GM18505 (cell line): ENCODE results near the gene CFD.
"Not testable (repeated sequence)": the region's sequence is repeated elsewhere in the genome, so short reads cannot be mapped to it uniquely, and the experiment has no call there.

ENCODE experiments used
- ATAC-seq: cut with Tn5 transposase; IDR thresholded peaks from one replicate; pipeline ENCODE4 v1.9.1; 2021; ENCODE audit not compliant: unreplicated experiment
- POLR2A ChIP-seq: IDR thresholded peaks from 4 replicates; pipeline ENCODE4 v1.6.1; 2011; ENCODE audit warnings: borderline replicate concordance; ENCODE audit not compliant: insufficient read depth, insufficient read length; ENCODE audit errors: extremely low read depth

CFD gene

GRCh38 chr19:852136-853013 is 7.1 kb upstream of the CFD start, which contains the start of gene ELANE:
ELANE (plus strand) TSS chr19:852303; CDS start chr19:852329, 26 bp downstream.
- no peak for ATAC-seq
- TF ChIP-seq POLR2A = no peak

DNA sequence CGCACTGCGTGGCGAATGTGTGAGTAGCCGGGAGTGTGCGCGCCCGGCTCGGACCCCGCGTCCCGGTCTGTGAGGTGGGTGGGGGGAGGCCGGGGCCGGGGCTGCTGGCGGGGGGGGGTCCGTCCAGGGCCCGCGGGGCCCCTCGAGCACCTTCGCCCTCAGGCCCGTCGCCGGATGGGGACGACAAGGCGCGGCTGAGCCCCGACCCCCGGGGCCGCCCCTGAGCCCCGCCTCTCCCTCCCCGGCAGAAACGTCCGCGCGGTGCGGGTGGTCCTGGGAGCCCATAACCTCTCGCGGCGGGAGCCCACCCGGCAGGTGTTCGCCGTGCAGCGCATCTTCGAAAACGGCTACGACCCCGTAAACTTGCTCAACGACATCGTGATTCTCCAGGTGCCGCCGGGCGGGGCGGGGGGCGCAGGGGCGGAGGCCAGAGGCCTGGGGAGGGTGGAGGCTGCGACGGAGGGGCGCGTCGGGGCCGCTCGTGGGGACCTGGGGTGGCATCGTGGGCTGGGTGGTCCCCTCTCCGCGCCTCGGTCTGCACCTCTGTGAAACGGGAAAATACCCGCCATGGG is 6.4 kb upstream of the CFD start:
- no peak for ATAC-seq
- TF ChIP-seq POLR2A = no peak

GRCh38 chr19:853614-854220 is 5.7 kb upstream of the CFD start:
- not testable (repeated sequence) for ATAC-seq

- ATAC-seq = no peak
- no peak for TF ChIP-seq POLR2A
Measured at GRCh38 chr19:854549-854948, 4.9 kb upstream of the CFD start.

- no peak for TF ChIP-seq POLR2A
- ATAC-seq = no peak
Measured at GRCh38 chr19:855142-855541, 4.3 kb upstream of the CFD start.

DNA sequence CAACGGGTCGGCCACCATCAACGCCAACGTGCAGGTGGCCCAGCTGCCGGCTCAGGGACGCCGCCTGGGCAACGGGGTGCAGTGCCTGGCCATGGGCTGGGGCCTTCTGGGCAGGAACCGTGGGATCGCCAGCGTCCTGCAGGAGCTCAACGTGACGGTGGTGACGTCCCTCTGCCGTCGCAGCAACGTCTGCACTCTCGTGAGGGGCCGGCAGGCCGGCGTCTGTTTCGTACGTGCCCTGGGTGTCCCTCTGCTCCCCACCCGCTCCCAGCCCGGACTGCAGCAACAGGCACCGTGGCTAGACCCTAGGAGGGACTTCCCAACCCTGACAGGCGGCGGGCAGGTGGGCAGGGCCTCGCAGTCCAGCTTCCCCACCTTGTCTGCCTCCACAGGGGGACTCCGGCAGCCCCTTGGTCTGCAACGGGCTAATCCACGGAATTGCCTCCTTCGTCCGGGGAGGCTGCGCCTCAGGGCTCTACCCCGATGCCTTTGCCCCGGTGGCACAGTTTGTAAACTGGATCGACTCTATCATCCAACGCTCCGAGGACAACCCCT is 3.8 kb upstream of the CFD start:
- TF ChIP-seq POLR2A = no peak
- ATAC-seq = no peak

DNA sequence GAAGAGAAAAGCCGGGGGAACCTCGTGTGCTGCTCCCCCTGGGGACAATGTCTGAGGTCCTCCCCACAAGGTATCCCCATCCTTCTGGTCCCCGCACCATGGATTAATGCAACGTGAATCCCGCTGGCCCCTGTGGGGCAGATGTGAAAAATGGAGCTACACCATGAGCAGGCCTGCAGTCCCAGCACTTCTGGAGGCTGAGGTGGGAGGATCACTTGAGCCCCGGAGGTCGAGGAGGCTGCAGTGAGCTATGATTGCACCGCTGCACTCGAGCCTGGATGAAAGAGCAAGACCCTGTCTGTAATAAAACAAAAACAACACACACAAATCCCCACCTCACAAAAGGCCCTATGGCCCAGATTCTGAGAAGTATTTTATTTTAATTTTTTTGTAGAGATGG is 1.2 kb upstream of the CFD start:
- no peak for TF ChIP-seq POLR2A
- ATAC-seq = no peak

DNA sequence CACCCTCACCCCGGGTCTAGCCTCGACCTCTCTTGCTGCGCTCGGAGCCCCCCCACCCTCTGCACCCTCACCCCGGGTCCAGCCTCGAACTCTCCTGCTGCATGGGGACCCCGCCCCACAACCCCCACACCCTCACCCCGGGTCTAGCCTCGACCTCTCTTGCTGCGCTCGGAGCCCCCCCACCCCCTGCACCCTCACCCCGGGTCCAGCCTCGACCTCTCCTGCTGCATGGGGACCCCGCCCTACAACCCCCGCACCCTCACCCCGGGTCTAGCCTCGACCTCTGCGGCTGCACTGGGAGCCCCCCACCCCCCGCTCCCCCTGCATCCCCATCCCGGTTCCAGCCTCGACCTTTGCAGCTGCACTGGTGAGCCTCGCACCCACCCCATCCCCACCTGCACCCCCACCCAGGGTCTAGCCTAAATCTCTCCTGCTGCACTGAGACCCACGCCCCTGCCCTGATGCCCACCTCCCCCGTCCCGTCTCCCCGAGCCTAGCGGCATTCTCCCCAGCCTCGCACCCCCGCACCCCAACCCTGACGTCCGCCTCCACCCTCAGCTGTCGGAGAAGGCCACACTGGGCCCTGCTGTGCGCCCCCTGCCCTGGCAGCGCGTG is 1.8 kb downstream of the CFD start:
- no peak for ATAC-seq
- no peak for TF ChIP-seq POLR2A

GRCh38 chr19:861756-862580 is 2.5 kb downstream of the CFD start:
- no peak for ATAC-seq
- TF ChIP-seq POLR2A = no peak

GRCh38 chr19:862581-863314 is 3.3 kb downstream of the CFD start:
- TF ChIP-seq POLR2A = no peak
- no peak for ATAC-seq

- TF ChIP-seq POLR2A = no peak
- no peak for ATAC-seq
Measured at GRCh38 chr19:863315-863620, 3.8 kb downstream of the CFD start.

GRCh38 chr19:866769-867300 is 7.4 kb downstream of the CFD start:
- ATAC-seq = no peak
- no peak for TF ChIP-seq POLR2A
